Kidney (tissue), 14 donors: Measurements from ENCODE around the gene FAM89B. TPM values are rescaled to one million over a fixed set of nuclear protein-coding genes. Genes with fewer than 3 reads are reported as not detected.

Experiments used
- DNase-seq, 5 donors: peaks; one replicate each; pipeline ENCODE4 v3.0.0-alpha.2; 2013 to 2020
- FAIRE-seq: peaks from 2 replicates; lab custom pipeline; 2012; peaks lifted over from hg19 to GRCh38; lab: Jason Lieb, UNC
- H3K27ac ChIP-seq, 2 donors: one replicate each; pipeline ENCODE4 v1.7.0; 2013; ENCODE audit warnings: low read depth in 2 of 2, low read length in 2 of 2, inconsistent platforms in 1 of 2
- H3K27me3 ChIP-seq: one replicate; pipeline ENCODE4 v1.7.1; 2013; ENCODE audit warnings: low read length, inconsistent platforms; ENCODE audit not compliant: control insufficient read depth, insufficient read depth
- H3K36me3 ChIP-seq, 3 donors: one replicate each; pipeline versions ENCODE4 v1.7.0 to v1.7.1; 2013; ENCODE audit warnings: low read length in 3 of 3, control low read depth in 1 of 3, inconsistent platforms in 1 of 3; ENCODE audit not compliant: insufficient read depth in 3 of 3, control insufficient read depth in 2 of 3
- H3K4me1 ChIP-seq, 3 donors: one replicate each; pipeline versions ENCODE4 v1.7.0 to v1.7.1; 2013; ENCODE audit warnings: low read length in 3 of 3, inconsistent platforms in 1 of 3, low read depth in 1 of 3; ENCODE audit not compliant: control insufficient read depth in 2 of 3, insufficient read depth in 2 of 3
- H3K4me3 ChIP-seq, 3 donors: one replicate each; pipeline versions ENCODE4 v1.7.0 to v1.8.1; 2013; ENCODE audit warnings: low read length in 3 of 3, control low read depth in 1 of 3, inconsistent platforms in 1 of 3
- H3K9ac ChIP-seq, 3 donors: one replicate each; pipeline versions ENCODE4 v1.7.0 to v1.7.1; 2013; ENCODE audit warnings: low read length in 3 of 3, control low read depth in 1 of 3, inconsistent platforms in 1 of 3
- H3K9me3 ChIP-seq, 3 donors: one replicate each; pipeline versions ENCODE4 v1.7.0 to v1.7.1; 2013; ENCODE audit warnings: low read length in 3 of 3, control low read depth in 1 of 3, inconsistent platforms in 1 of 3; ENCODE audit not compliant: control insufficient read depth in 2 of 3, insufficient read depth in 1 of 3
- intact Hi-C: fragments of 100-400 bp; cut with DNase I; formaldehyde crosslinking; loops from one replicate; pipeline ENCODE4 v1.11.1; 2022
- polyA plus RNA-seq: library from polyadenylated mRNA; stranded (reverse); fragments of 350-450 nt; fragmentation: Illumina TruSeq; extraction: RNeasy Lipid Tissue Mini Kit (QIAGEN cat#74804); gene quantifications from one replicate; pipeline ENCODE4 v1.2.3, GENCODE V29; 2014; ENCODE audit warnings: low read depth, low replicate concordance; ENCODE audit not compliant: insufficient read depth
- total RNA-seq: library from RNA; stranded (reverse); fragmentation: NEBNext Ultra II Directional; extraction: Animal tissue kit (Norgen Biotek cat#: 25700); gene quantifications from one replicate; pipeline ENCODE4 v1.2.1, GENCODE V29; 2021
- TF ChIP-seq, protein P1 (sequence below): IDR thresholded peaks from 3 replicates; pipeline ENCODE4 v1.5.1; 2012; ENCODE audit warnings: mild to moderate bottlenecking, moderate library complexity, borderline replicate concordance; ENCODE audit not compliant: insufficient read depth; ENCODE audit errors: extremely low read depth
- donor health status: control.
- donor health status: control.
- donor health status: control.
- donor health status: control.
- donor health status: control.
- donor health status: DM: yes; HTN: yes; CAD: no.
- donor health status: Normal renal cell carcinoma (clear cell type).

FAM89B gene
- total and polyA plus RNA-seq, 2 donors from 2014 or later: 33.5 to 36.7 TPM

DNA sequence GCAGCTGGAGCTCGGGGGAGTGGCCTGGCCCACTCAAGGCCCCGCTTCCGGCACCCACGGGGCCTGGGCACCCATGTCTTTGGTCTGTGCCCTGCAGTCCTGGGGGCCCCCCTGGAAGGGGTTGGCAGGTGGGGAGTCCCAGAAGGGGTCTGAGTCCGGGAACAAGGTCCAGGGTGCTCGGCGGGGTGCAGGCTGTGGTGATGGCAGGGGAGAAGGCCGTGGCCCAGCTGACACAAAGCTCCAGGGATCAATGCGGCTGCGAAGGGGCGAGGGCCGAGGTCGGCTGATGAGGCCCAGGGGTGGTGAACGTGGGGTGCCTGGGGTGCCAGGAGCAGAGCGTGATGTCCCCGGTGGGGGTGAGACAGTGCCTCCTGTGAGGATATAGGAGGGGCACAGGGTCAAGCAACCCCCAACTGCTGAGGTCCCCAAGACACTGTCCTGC, 25.9 kb downstream of the FAM89B start:
- FAIRE-seq (no peak), DNase-seq (peak in 1 of 5 donors; percentile 45)
- H3K4me3 ChIP-seq: no peak overlapping the region
- TF ChIP-seq, protein P1, sequence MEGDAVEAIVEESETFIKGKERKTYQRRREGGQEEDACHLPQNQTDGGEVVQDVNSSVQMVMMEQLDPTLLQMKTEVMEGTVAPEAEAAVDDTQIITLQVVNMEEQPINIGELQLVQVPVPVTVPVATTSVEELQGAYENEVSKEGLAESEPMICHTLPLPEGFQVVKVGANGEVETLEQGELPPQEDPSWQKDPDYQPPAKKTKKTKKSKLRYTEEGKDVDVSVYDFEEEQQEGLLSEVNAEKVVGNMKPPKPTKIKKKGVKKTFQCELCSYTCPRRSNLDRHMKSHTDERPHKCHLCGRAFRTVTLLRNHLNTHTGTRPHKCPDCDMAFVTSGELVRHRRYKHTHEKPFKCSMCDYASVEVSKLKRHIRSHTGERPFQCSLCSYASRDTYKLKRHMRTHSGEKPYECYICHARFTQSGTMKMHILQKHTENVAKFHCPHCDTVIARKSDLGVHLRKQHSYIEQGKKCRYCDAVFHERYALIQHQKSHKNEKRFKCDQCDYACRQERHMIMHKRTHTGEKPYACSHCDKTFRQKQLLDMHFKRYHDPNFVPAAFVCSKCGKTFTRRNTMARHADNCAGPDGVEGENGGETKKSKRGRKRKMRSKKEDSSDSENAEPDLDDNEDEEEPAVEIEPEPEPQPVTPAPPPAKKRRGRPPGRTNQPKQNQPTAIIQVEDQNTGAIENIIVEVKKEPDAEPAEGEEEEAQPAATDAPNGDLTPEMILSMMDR: no peak
- no peak overlapping the region for H3K27ac ChIP-seq
- no peak overlapping the region for H3K9ac ChIP-seq
- H3K36me3 ChIP-seq: peaks cover 2 to 24% (median 3%) of the 10 kb centered on the region in 3 donors
- no peaks in the 10 kb centered on the region for H3K9me3 ChIP-seq
- no peaks in the 10 kb centered on the region for H3K27me3 ChIP-seq
- intact Hi-C loops: no loop called here
- peaks cover 0 to 4% (median 0%) of the 10 kb centered on the region in 3 donors for H3K4me1 ChIP-seq

DNA sequence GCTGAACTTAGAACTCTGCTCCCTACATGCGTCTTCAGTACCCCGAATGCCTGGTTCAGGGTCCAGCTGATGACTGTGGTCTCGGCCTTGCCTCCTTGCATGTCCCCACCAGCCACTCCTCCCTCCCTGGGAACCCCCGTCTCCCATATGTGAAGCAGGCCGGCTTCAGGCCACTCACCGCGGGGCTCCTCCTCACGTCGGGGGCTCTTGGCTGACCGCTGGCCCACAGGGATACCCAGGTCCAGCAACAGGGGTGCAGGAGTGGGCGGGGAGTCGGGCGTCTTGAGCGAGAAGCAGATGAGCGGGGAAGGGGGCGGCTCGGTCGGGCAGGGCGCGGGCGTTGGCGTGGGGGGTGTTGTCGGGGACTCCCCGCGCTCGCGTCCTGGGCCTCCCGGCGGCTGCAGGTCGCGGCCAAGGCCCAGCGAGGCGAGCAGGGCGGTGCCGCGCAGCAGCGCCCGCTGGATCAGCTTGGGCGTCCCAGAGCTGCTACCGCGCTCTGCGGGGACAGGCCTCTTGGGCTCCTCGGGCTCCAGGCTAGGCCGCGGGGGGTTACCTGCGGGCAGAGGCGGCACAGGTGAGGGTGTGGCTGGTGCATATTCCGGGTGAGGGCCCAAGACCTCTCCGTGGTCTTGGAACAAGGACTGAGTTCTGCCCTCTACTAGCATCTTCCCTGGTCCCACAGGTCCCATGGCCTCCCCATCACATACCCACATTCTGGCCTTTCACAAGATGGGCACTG, 27.0 kb downstream of the FAM89B start:
- intact Hi-C loops: no loop called here
- Histone ChIP-seq H3K36me3 (peaks cover 2 to 32% (median 5%) of the 10 kb centered on the region in 3 donors), H3K4me1 (no peaks in the 10 kb centered on the region), H3K27me3 (no peaks in the 10 kb centered on the region), H3K9me3 (no peaks in the 10 kb centered on the region), H3K9ac (no peak overlapping the region), H3K4me3 (no peak overlapping the region), H3K27ac (no peak overlapping the region)
- TF ChIP-seq, protein P1: no peak
- FAIRE-seq (no peak), DNase-seq (peak in 1 of 5 donors; percentile 75)

DNA sequence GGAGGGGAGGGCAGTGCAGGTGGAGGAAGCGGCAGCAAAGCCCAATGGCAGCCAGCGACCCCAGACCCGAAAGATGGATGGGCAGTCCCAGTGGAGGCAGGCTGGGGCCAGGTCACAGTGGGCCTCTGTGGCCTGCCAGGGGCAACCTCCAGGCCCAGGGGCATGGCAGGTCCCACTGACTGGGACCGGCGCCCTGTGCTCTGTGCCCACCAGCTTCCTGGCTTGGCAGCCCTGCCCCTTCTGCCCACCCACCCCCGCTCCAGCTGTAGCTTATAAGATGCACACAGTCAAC, 27.6 kb downstream of the FAM89B start:
- H3K4me3 ChIP-seq: no peak overlapping the region
- no peak overlapping the region for H3K9ac ChIP-seq
- no peaks in the 10 kb centered on the region for H3K4me1 ChIP-seq
- intact Hi-C loops: no loop called here
- no peaks in the 10 kb centered on the region for H3K27me3 ChIP-seq
- peaks cover 4 to 37% (median 9%) of the 10 kb centered on the region in 3 donors for H3K36me3 ChIP-seq
- DNase-seq (no peak), FAIRE-seq (no peak)
- H3K9me3 ChIP-seq: no peaks in the 10 kb centered on the region
- TF ChIP-seq, protein P1: no peak
- no peak overlapping the region for H3K27ac ChIP-seq
